HEK293 (cell line): ENCODE results near the gene PPIL6.
A peak's percentile ranks its signal among the peaks of the same experiment; 100 is the strongest.

ENCODE experiments used
- GLIS1 ChIP-seq: fragments of 450-650 bp; formaldehyde crosslinking; IDR thresholded peaks from 2 replicates; pipeline ENCODE4 v1.5.1; 2016; ENCODE audit warnings: missing biosample characterization, missing genetic modification characterization
- KLF1 ChIP-seq: fragments of 450-650 bp; formaldehyde crosslinking; IDR thresholded peaks from 2 replicates; pipeline ENCODE4 v1.5.1; 2016; ENCODE audit warnings: missing biosample characterization, missing genetic modification characterization
- KLF17 ChIP-seq: fragments of 450-650 bp; formaldehyde crosslinking; IDR thresholded peaks from 2 replicates; pipeline ENCODE4 v1.5.1; 2016; ENCODE audit warnings: missing biosample characterization, missing genetic modification characterization
- KLF7 ChIP-seq: fragments of 450-650 bp; formaldehyde crosslinking; IDR thresholded peaks from 2 replicates; pipeline ENCODE4 v1.5.1; 2016; ENCODE audit warnings: missing biosample characterization, missing genetic modification characterization, borderline replicate concordance
- KLF8 ChIP-seq: fragments of 450-650 bp; formaldehyde crosslinking; IDR thresholded peaks from 2 replicates; pipeline ENCODE4 v1.5.1; 2016; ENCODE audit warnings: missing biosample characterization, missing genetic modification characterization
- PRDM2 ChIP-seq: fragments of 450-650 bp; formaldehyde crosslinking; IDR thresholded peaks from 2 replicates; pipeline ENCODE4 v1.5.1; 2016; ENCODE audit warnings: missing biosample characterization, missing genetic modification characterization, borderline replicate concordance
- REPIN1 ChIP-seq: fragments of 450-650 bp; formaldehyde crosslinking; IDR thresholded peaks from 2 replicates; pipeline ENCODE4 v1.5.1; 2017; ENCODE audit warnings: missing biosample characterization, missing genetic modification characterization, low read depth
- SP3 ChIP-seq: fragments of 450-650 bp; formaldehyde crosslinking; IDR thresholded peaks from 2 replicates; pipeline ENCODE4 v1.5.1; 2016; ENCODE audit warnings: missing biosample characterization, missing genetic modification characterization
- ZBTB48 ChIP-seq: fragments of 450-650 bp; formaldehyde crosslinking; IDR thresholded peaks from 2 replicates; pipeline ENCODE4 v1.5.1; 2016; ENCODE audit warnings: missing biosample characterization, missing genetic modification characterization
- ZFHX2 ChIP-seq: fragments of 450-650 bp; formaldehyde crosslinking; conservative IDR thresholded peaks from 2 replicates; pipeline ENCODE4 v1.5.1; 2016; ENCODE audit warnings: missing biosample characterization, missing genetic modification characterization
- ZNF10 ChIP-seq: fragments of 450-650 bp; formaldehyde crosslinking; IDR thresholded peaks from 2 replicates; pipeline ENCODE4 v1.5.1; 2017; ENCODE audit warnings: missing biosample characterization, missing genetic modification characterization
- ZNF132 ChIP-seq: fragments of 450-650 bp; formaldehyde crosslinking; IDR thresholded peaks from 2 replicates; pipeline ENCODE4 v1.5.1; 2017; ENCODE audit warnings: missing biosample characterization, missing genetic modification characterization, borderline replicate concordance
- ZNF169 ChIP-seq: fragments of 450-650 bp; formaldehyde crosslinking; IDR thresholded peaks from 2 replicates; pipeline ENCODE4 v1.5.1; 2016; ENCODE audit warnings: missing biosample characterization, missing genetic modification characterization
- ZNF175 ChIP-seq: fragments of 450-650 bp; formaldehyde crosslinking; IDR thresholded peaks from 2 replicates; pipeline ENCODE4 v1.5.1; 2016; ENCODE audit warnings: missing biosample characterization, missing genetic modification characterization
- ZNF398 ChIP-seq: fragments of 450-650 bp; formaldehyde crosslinking; IDR thresholded peaks from 2 replicates; pipeline ENCODE4 v1.5.1; 2017; ENCODE audit warnings: missing biosample characterization, missing genetic modification characterization
- ZNF473 ChIP-seq: fragments of 450-650 bp; formaldehyde crosslinking; IDR thresholded peaks from 2 replicates; pipeline ENCODE4 v1.5.1; 2017; ENCODE audit warnings: missing biosample characterization, missing genetic modification characterization
- ZNF510 ChIP-seq: fragments of 450-650 bp; formaldehyde crosslinking; IDR thresholded peaks from 2 replicates; pipeline ENCODE4 v1.5.1; 2018; ENCODE audit warnings: mild to moderate bottlenecking, missing genetic modification characterization, missing biosample characterization; ENCODE audit not compliant: insufficient replicate concordance
- ZNF561 ChIP-seq: fragments of 450-650 bp; IDR thresholded peaks from 2 replicates; pipeline ENCODE4 v1.5.1; 2018; ENCODE audit warnings: missing biosample characterization, missing genetic modification characterization, borderline replicate concordance
- ZNF585B ChIP-seq: fragments of 450-650 bp; formaldehyde crosslinking; IDR thresholded peaks from 2 replicates; pipeline ENCODE4 v1.5.1; 2016; ENCODE audit warnings: missing biosample characterization, missing genetic modification characterization
- ZNF600 ChIP-seq: fragments of 450-650 bp; formaldehyde crosslinking; IDR thresholded peaks from 2 replicates; pipeline ENCODE4 v1.5.1; 2016; ENCODE audit warnings: missing biosample characterization, missing genetic modification characterization
- ZNF610 ChIP-seq: fragments of 450-650 bp; formaldehyde crosslinking; IDR thresholded peaks from 2 replicates; pipeline ENCODE4 v1.5.1; 2016; ENCODE audit warnings: missing biosample characterization, missing genetic modification characterization, borderline replicate concordance
- ZNF621 ChIP-seq: fragments of 450-650 bp; formaldehyde crosslinking; IDR thresholded peaks from 2 replicates; pipeline ENCODE4 v1.5.1; 2017; ENCODE audit warnings: missing biosample characterization, missing genetic modification characterization
- ZNF624 ChIP-seq: fragments of 450-650 bp; formaldehyde crosslinking; IDR thresholded peaks from 2 replicates; pipeline ENCODE4 v1.5.1; 2017; ENCODE audit warnings: missing biosample characterization, missing genetic modification characterization
- ZNF654 ChIP-seq: fragments of 450-650 bp; formaldehyde crosslinking; IDR thresholded peaks from 2 replicates; pipeline ENCODE4 v1.5.1; 2016; ENCODE audit warnings: low read depth, missing biosample characterization, missing genetic modification characterization
- ZNF692 ChIP-seq: fragments of 450-650 bp; formaldehyde crosslinking; IDR thresholded peaks from 2 replicates; pipeline ENCODE4 v1.5.1; 2016; ENCODE audit warnings: missing biosample characterization, missing genetic modification characterization
- ZNF777 ChIP-seq: fragments of 450-650 bp; formaldehyde crosslinking; IDR thresholded peaks from 2 replicates; pipeline ENCODE4 v1.5.1; 2017; ENCODE audit warnings: missing biosample characterization, missing genetic modification characterization, borderline replicate concordance
- ZSCAN4 ChIP-seq: fragments of 450-650 bp; formaldehyde crosslinking; IDR thresholded peaks from 2 replicates; pipeline ENCODE4 v1.5.1; 2017; ENCODE audit warnings: missing biosample characterization, missing genetic modification characterization

The PPIL6 gene

GRCh38 chr6:109455437-109456110, 15.1 kb upstream of the PPIL6 start, which contains the start of gene MICAL1 (continued):
- TF ChIP-seq ZNF398 (tag by site-specific recombination), result peak; percentile 68
- TF ChIP-seq ZNF10 (tag by site-specific recombination), result no peak
- peak; percentile 55; the same call in 1 of the 2 replicates for TF ChIP-seq ZNF561
- no peak for TF ChIP-seq ZNF473 (tag by site-specific recombination)
- 0 out of 2 replicates have a peak, but pooled peaks have one; percentile 2 for TF ChIP-seq ZBTB48 (tag by site-specific recombination)
- TF ChIP-seq ZFHX2, result no peak
- TF ChIP-seq KLF7, result peak; percentile 77
- TF ChIP-seq ZNF621 (tag by site-specific recombination), result no peak
- peak; percentile 57; the same call in 1 of the 2 replicates for TF ChIP-seq REPIN1 (tag by site-specific recombination)
- no peak for TF ChIP-seq ZNF654 (tag by site-specific recombination)
- TF ChIP-seq SP3 (tag by site-specific recombination), result peak; percentile 87
- no peak for TF ChIP-seq ZNF585B
- peak; percentile 98 for TF ChIP-seq KLF1 (tag by site-specific recombination)
- no peak for TF ChIP-seq ZNF132 (tag by site-specific recombination)
- TF ChIP-seq ZNF510, result no peak
- no peak for TF ChIP-seq PRDM2
- 0 out of 2 replicates have a peak, but pooled peaks have one; percentile 40 for TF ChIP-seq ZNF169 (tag by site-specific recombination)
- peak; percentile 80 for TF ChIP-seq ZNF600 (tag by site-specific recombination)
- TF ChIP-seq ZNF777 (tag by site-specific recombination), result peak; percentile 98
- peak; percentile 33 for TF ChIP-seq KLF17 (tag by site-specific recombination)
- TF ChIP-seq ZNF692, result no peak
- peak; percentile 59 for TF ChIP-seq GLIS1 (tag by site-specific recombination)
- no peak for TF ChIP-seq ZNF175 (tag by site-specific recombination)
- TF ChIP-seq KLF8 (tag by site-specific recombination), result peak; percentile 84; the same call in 1 of the 2 replicates
- TF ChIP-seq ZSCAN4 (tag by site-specific recombination), result no peak
- no peak for TF ChIP-seq ZNF624 (tag by site-specific recombination)
- 0 out of 2 replicates have a peak, but pooled peaks have one; percentile 26 for TF ChIP-seq ZNF610 (tag by site-specific recombination)
